ENCODE data around the gene OTX2.

OTX2 gene

DNA sequence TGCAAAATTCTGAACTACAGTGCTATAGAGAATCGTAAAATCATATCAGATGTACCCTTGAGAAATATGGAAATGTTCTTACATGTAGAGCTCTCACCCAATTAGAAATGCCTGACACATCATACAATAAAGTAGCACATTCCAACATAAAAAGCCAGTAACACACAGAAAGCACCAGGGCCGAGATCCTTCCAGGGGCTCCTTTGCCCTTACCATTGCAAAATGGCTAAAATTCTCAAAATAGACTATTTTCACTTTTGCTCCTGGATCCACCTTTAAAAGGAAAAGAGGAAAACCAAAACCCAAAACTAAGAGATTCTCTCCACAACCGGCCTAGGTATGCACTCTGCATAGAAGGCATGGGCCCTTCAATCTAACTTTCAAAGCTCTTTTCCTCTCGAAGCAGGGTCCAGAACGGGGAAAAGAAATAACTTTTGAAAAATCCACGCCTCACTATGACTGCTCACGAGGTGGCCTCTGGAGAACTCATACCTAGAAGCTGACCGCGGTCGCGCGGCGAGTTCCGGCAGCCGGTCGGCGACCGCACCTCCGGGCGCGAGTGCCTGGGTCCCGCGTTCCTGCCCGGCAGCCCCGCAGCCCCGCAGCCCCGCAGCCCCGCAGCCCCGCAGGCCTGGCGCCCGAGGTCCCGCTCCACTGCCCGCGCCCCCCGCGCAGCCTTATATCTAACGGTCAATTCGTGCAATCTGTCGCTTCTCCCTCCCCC lies 2.7 kb downstream of the OTX2 start:
- no peak for TF ChIP-seq EZH2 (IDR thresholded peaks at IDR 0.05; ENCODE audit: borderline replicate concordance, low read length)
- TF ChIP-seq, protein P1, sequence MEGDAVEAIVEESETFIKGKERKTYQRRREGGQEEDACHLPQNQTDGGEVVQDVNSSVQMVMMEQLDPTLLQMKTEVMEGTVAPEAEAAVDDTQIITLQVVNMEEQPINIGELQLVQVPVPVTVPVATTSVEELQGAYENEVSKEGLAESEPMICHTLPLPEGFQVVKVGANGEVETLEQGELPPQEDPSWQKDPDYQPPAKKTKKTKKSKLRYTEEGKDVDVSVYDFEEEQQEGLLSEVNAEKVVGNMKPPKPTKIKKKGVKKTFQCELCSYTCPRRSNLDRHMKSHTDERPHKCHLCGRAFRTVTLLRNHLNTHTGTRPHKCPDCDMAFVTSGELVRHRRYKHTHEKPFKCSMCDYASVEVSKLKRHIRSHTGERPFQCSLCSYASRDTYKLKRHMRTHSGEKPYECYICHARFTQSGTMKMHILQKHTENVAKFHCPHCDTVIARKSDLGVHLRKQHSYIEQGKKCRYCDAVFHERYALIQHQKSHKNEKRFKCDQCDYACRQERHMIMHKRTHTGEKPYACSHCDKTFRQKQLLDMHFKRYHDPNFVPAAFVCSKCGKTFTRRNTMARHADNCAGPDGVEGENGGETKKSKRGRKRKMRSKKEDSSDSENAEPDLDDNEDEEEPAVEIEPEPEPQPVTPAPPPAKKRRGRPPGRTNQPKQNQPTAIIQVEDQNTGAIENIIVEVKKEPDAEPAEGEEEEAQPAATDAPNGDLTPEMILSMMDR (IDR thresholded peaks at IDR 0.05; ENCODE audit: low read length): no peak
- no peak overlapping the region for H2AFZ ChIP-seq (ENCODE audit: low read length)

GRCh38 chr14:56806760-56807159 lies 3.5 kb downstream of the OTX2 start:
- TF ChIP-seq EZH2 (IDR thresholded peaks at IDR 0.05; ENCODE audit: borderline replicate concordance, low read length): no peak
- TF ChIP-seq, protein P1 (IDR thresholded peaks at IDR 0.05; ENCODE audit: low read length): no peak
- Histone ChIP-seq H3K4me2 (ENCODE audit: low read length) (no peak overlapping the region), H3K36me3 (ENCODE audit: insufficient read depth, low read length) (no peaks in the 10 kb centered on the region), H3K4me1 (ENCODE audit: insufficient read depth, low read length, severe bottlenecking) (no peaks in the 10 kb centered on the region), H3K4me3 (ENCODE audit: low read depth, low read length, poor library complexity, severe bottlenecking) (no peak overlapping the region), H3K27me3 (ENCODE audit: insufficient read depth, low read length) (no peaks in the 10 kb centered on the region), H3K79me2 (ENCODE audit: insufficient read depth, low read length) (no peaks in the 10 kb centered on the region), H2AFZ (ENCODE audit: low read length) (no peak overlapping the region), H3K27ac (ENCODE audit: low read depth, low read length, poor library complexity, severe bottlenecking) (no peak overlapping the region), H3K9me2 (ENCODE audit: low read depth, low read length) (no peaks in the 10 kb centered on the region), H3F3A (ENCODE audit: insufficient read depth, low read length) (no peaks in the 10 kb centered on the region), H3K9me3 (ENCODE audit: low read length) (no peaks in the 10 kb centered on the region), H3K9ac (ENCODE audit: low read length) (no peak overlapping the region), H4K20me1 (ENCODE audit: insufficient read depth, low read length) (no peaks in the 10 kb centered on the region)

More for the DNA sequence above, 2.7 kb downstream of the OTX2 start:
- no peaks in the 10 kb centered on the region for H3K79me2 ChIP-seq (ENCODE audit: insufficient read depth, low read length)
- no peak overlapping the region for H3K27ac ChIP-seq (ENCODE audit: low read depth, low read length, poor library complexity, severe bottlenecking)
- H3K9me2 ChIP-seq (ENCODE audit: low read depth, low read length): no peaks in the 10 kb centered on the region
- H3K9me3 ChIP-seq (ENCODE audit: low read length): no peaks in the 10 kb centered on the region
- H3K4me2 ChIP-seq (ENCODE audit: low read length): no peak overlapping the region
- H4K20me1 ChIP-seq (ENCODE audit: insufficient read depth, low read length): no peaks in the 10 kb centered on the region
- no peaks in the 10 kb centered on the region for H3K4me1 ChIP-seq (ENCODE audit: insufficient read depth, low read length, severe bottlenecking)
- no peaks in the 10 kb centered on the region for H3K36me3 ChIP-seq (ENCODE audit: insufficient read depth, low read length)
- H3K27me3 ChIP-seq (ENCODE audit: insufficient read depth, low read length): no peaks in the 10 kb centered on the region
- H3K4me3 ChIP-seq (ENCODE audit: low read depth, low read length, poor library complexity, severe bottlenecking): no peak overlapping the region
- no peaks in the 10 kb centered on the region for H3F3A ChIP-seq (ENCODE audit: insufficient read depth, low read length)
- H3K9ac ChIP-seq (ENCODE audit: low read length): no peak overlapping the region

GRCh38 chr14:56805992-56806727 lies 4.1 kb downstream of the OTX2 start:
- Histone ChIP-seq H2AFZ (ENCODE audit: low read length) (no peak overlapping the region), H3K9me3 (ENCODE audit: low read length) (no peaks in the 10 kb centered on the region), H3K9ac (ENCODE audit: low read length) (no peak overlapping the region), H3K4me2 (ENCODE audit: low read length) (no peak overlapping the region), H3K9me2 (ENCODE audit: low read depth, low read length) (no peaks in the 10 kb centered on the region), H3F3A (ENCODE audit: insufficient read depth, low read length) (no peaks in the 10 kb centered on the region), H3K79me2 (ENCODE audit: insufficient read depth, low read length) (no peaks in the 10 kb centered on the region), H4K20me1 (ENCODE audit: insufficient read depth, low read length) (no peaks in the 10 kb centered on the region), H3K36me3 (ENCODE audit: insufficient read depth, low read length) (no peaks in the 10 kb centered on the region), H3K4me1 (ENCODE audit: insufficient read depth, low read length, severe bottlenecking) (no peaks in the 10 kb centered on the region), H3K4me3 (ENCODE audit: low read depth, low read length, poor library complexity, severe bottlenecking) (no peak overlapping the region), H3K27me3 (ENCODE audit: insufficient read depth, low read length) (no peaks in the 10 kb centered on the region), H3K27ac (ENCODE audit: low read depth, low read length, poor library complexity, severe bottlenecking) (no peak overlapping the region)
- no peak for TF ChIP-seq EZH2 (IDR thresholded peaks at IDR 0.05; ENCODE audit: borderline replicate concordance, low read length)
- TF ChIP-seq, protein P1 (IDR thresholded peaks at IDR 0.05; ENCODE audit: low read length): no peak
